Mesenchymal stem cell (in vitro differentiated cells and primary cell): ENCODE measurements around the gene RYR1.
"Not testable (repeated sequence)": the region's sequence is repeated elsewhere in the genome, so short reads cannot be mapped to it uniquely, and the experiment has no call there.

Experiments
- DNase-seq: peaks from one replicate; pipeline ENCODE4 v3.0.0-alpha.2; 2013
- H2AFZ ChIP-seq: one replicate; pipeline ENCODE4 v1.6.1; 2013; ENCODE audit warnings: low read depth, mild to moderate bottlenecking, control low read depth, inconsistent platforms, low read length, moderate library complexity
- H2AK5ac ChIP-seq: 2 replicates; pipeline ENCODE4 v1.6.1; 2013; ENCODE audit warnings: low read length, moderate library complexity, mild to moderate bottlenecking, inconsistent platforms; ENCODE audit not compliant: severe bottlenecking
- H2BK120ac ChIP-seq: one replicate; pipeline ENCODE4 v1.6.1; 2013; ENCODE audit warnings: low read depth, mild to moderate bottlenecking, inconsistent platforms, low read length, moderate library complexity
- H2BK12ac ChIP-seq, 2 experiments: one replicate each; pipeline ENCODE4 v1.6.1; 2013; ENCODE audit warnings: inconsistent platforms in 2 of 2, low read length in 2 of 2, mild to moderate bottlenecking in 2 of 2, moderate library complexity in 2 of 2, control low read depth in 1 of 2
- H2BK15ac ChIP-seq: one replicate; pipeline ENCODE4 v1.6.1; 2013; ENCODE audit warnings: mild to moderate bottlenecking, low read depth, inconsistent platforms; ENCODE audit not compliant: poor library complexity, severe bottlenecking
- H2BK5ac ChIP-seq: 2 replicates; pipeline ENCODE4 v1.6.1; 2013; ENCODE audit warnings: low read depth, mild to moderate bottlenecking, low read length, control low read depth, inconsistent platforms; ENCODE audit not compliant: poor library complexity, severe bottlenecking
- H3K14ac ChIP-seq, 2 experiments: one replicate each; pipeline ENCODE4 v1.6.1; 2013; ENCODE audit warnings: inconsistent platforms in 2 of 2, low read length in 2 of 2, control low read depth in 1 of 2, mild to moderate bottlenecking in 1 of 2, moderate library complexity in 1 of 2
- H3K18ac ChIP-seq, 2 experiments: one replicate each; pipeline ENCODE4 v1.6.1; 2013; ENCODE audit warnings: inconsistent platforms in 2 of 2, low read length in 2 of 2, control low read depth in 1 of 2, low read depth in 1 of 2, mild to moderate bottlenecking in 1 of 2
- H3K23ac ChIP-seq, 2 experiments: one replicate each; pipeline ENCODE4 v1.6.1; 2013; ENCODE audit warnings: inconsistent platforms in 2 of 2, low read length in 2 of 2, mild to moderate bottlenecking in 2 of 2, moderate library complexity in 2 of 2, control low read depth in 1 of 2
- H3K27ac ChIP-seq: 2 replicates; pipeline ENCODE4 v1.5.1; 2013; ENCODE audit warnings: mild to moderate bottlenecking, moderate library complexity, low read length, control low read depth, inconsistent platforms; ENCODE audit not compliant: poor library complexity, severe bottlenecking
- H3K27me3 ChIP-seq, 2 experiments: 2 replicates each; pipeline versions ENCODE4 v1.6.1 to v1.7.0; 2013; ENCODE audit warnings: low read length in 2 of 2, mild to moderate bottlenecking in 2 of 2, moderate library complexity in 2 of 2, control low read depth in 1 of 2, inconsistent platforms in 1 of 2; ENCODE audit not compliant: control insufficient read depth in 1 of 2, insufficient read depth in 1 of 2
- H3K36me3 ChIP-seq, 2 experiments: 2 replicates each; pipeline versions ENCODE4 v1.6.1 to v1.7.0; 2013; ENCODE audit warnings: low read length in 2 of 2, control low read depth in 1 of 2, inconsistent platforms in 1 of 2, low read depth in 1 of 2, mild to moderate bottlenecking in 1 of 2; ENCODE audit not compliant: insufficient read depth in 2 of 2, control insufficient read depth in 1 of 2
- H3K4ac ChIP-seq, 2 experiments: one replicate each; pipeline ENCODE4 v1.6.1; 2013; ENCODE audit warnings: inconsistent platforms in 2 of 2, low read length in 2 of 2, mild to moderate bottlenecking in 2 of 2, moderate library complexity in 2 of 2, control low read depth in 1 of 2, low read depth in 1 of 2
- H3K4me1 ChIP-seq: 2 replicates; pipeline ENCODE4 v1.6.1; 2013; ENCODE audit warnings: low read depth, low read length, control low read depth; ENCODE audit not compliant: control insufficient read depth, insufficient read depth
- H3K4me2 ChIP-seq: 2 replicates; pipeline ENCODE4 v1.6.1; 2013; ENCODE audit warnings: low read length, mild to moderate bottlenecking, inconsistent platforms; ENCODE audit not compliant: poor library complexity, severe bottlenecking
- H3K4me3 ChIP-seq, 2 experiments: 2 replicates each; pipeline versions ENCODE4 v1.5.1 to v1.7.0; 2013; ENCODE audit warnings: low read length in 2 of 2, mild to moderate bottlenecking in 2 of 2, control low read depth in 1 of 2, low read depth in 1 of 2; ENCODE audit not compliant: insufficient read depth in 1 of 2
- H3K79me1 ChIP-seq: replicated peaks from 2 replicates; pipeline ENCODE4 v1.6.1; 2013; ENCODE audit warnings: mild to moderate bottlenecking, control low read depth, low read length, inconsistent platforms; ENCODE audit not compliant: poor library complexity, severe bottlenecking
- H3K9ac ChIP-seq: 2 replicates; pipeline ENCODE4 v1.7.0; 2013; ENCODE audit warnings: mild to moderate bottlenecking, low read length, moderate library complexity
- H3K9me3 ChIP-seq: 2 replicates; pipeline ENCODE4 v1.7.0; 2013; ENCODE audit warnings: mild to moderate bottlenecking, low read length; ENCODE audit not compliant: control insufficient read depth
- H4K8ac ChIP-seq: one replicate; pipeline ENCODE4 v1.6.1; 2013; ENCODE audit warnings: inconsistent platforms, mild to moderate bottlenecking, low read length, moderate library complexity
- H4K91ac ChIP-seq: one replicate; pipeline ENCODE4 v1.6.1; 2013; ENCODE audit warnings: mild to moderate bottlenecking, low read length, inconsistent platforms
- WGBS: methylation state at CpG from one replicate; pipeline ENCODE4 v1.1.7; 2013; ENCODE audit warnings: mixed read lengths; 5-methylcytosine and 5-hydroxymethylcytosine counted together

The RYR1 gene

DNA sequence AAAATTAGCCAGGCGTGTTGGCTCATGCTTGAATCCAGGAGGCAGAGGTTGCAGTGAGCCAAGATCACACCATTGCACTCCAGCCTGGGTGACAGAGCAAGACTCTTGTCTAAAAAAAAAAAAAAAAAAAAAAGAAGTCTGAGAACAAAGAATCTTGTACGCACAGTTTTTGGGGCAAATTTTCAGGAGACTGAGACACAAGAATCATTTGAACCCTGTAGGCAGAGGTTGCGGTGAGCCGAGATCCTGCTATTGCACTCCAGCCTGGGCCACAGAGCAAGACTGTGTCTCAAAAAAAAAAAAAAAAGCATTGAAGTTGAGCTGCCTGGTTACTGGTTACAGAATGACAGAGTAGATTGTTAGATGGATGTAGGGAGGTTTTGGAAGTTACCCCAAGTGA lies 39.2 kb downstream of the RYR1 start:
- H2AK5ac ChIP-seq, H2AFZ ChIP-seq, H3K4me2 ChIP-seq, H3K23ac ChIP-seq, H3K27ac ChIP-seq, H3K36me3 ChIP-seq, H3K9me3 ChIP-seq, H3K4me1 ChIP-seq, H2BK5ac ChIP-seq, H3K79me1 ChIP-seq, H2BK15ac ChIP-seq, H2BK12ac ChIP-seq, H2BK120ac ChIP-seq, H3K9ac ChIP-seq, DNase-seq, H4K91ac ChIP-seq, H3K4ac ChIP-seq, H3K14ac ChIP-seq, H4K8ac ChIP-seq, H3K4me3 ChIP-seq, H3K18ac ChIP-seq: not testable (repeated sequence)
- H3K27me3 ChIP-seq: peaks cover 11 to 25% of the 10 kb centered on the region in 2 experiments
- WGBS: 94% methylated on average over 4 of the region's 4 CpGs

DNA sequence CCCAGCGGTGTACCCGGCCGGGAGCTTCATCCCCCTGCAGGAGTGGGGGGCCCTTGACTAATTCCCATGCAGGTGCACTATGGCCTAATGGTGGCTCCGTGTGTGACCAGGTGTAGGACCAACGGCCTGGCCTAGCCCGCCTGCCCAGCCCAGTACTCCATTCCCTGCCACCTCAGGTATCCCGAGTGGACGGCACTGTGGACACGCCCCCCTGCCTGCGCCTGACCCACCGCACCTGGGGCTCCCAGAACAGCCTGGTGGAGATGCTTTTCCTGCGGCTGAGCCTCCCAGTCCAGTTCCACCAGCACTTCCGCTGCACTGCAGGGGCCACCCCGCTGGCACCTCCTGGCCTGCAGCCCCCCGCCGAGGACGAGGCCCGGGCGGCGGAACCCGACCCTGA lies 39.7 kb downstream of the RYR1 start:
- Histone ChIP-seq H3K27me3 (peaks cover 13 to 28% of the 10 kb centered on the region in 2 experiments), H2BK5ac (no peak overlapping the region), H3K36me3 (no peaks in the 10 kb centered on the region), H4K91ac (no peak overlapping the region), H3K27ac (no peak overlapping the region), H2BK12ac (no peak overlapping the region), H3K4me3 (no peak overlapping the region), H3K9ac (no peak overlapping the region), H2AFZ (no peak overlapping the region), H3K4ac (no peak overlapping the region), H2BK120ac (no peak overlapping the region), H2AK5ac (no peak overlapping the region), H2BK15ac (no peak overlapping the region), H3K9me3 (peaks cover 5% of the 10 kb centered on the region), H3K4me2 (no peak overlapping the region), H4K8ac (no peak overlapping the region), H3K79me1 (no peaks in the 10 kb centered on the region), H3K18ac (no peak overlapping the region), H3K4me1 (peaks cover 2% of the 10 kb centered on the region), H3K14ac (no peak overlapping the region), H3K23ac (no peak overlapping the region)
- no peak for DNase-seq
- WGBS: 88% methylated on average over 21 of the region's 21 CpGs

DNA sequence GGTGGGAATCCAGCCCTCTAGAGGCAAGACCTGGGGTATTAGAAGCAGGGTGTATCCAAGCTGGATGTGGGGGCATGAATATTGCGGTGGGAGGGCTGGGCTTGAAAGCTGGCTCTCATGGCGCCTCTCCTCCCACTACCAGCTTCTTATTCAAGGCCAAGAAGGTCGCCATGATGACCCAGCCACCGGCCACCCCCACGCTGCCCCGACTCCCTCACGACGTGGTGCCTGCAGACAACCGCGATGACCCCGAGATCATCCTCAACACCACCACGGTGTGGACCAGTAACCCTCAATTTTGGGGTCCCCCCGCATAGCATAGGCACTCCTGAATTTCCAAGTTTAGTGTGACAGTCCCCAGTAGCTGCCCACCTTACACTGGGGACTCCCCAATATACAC lies 41.7 kb downstream of the RYR1 start:
- Histone ChIP-seq H2AFZ (no peak overlapping the region), H4K8ac (no peak overlapping the region), H2BK12ac (no peak overlapping the region), H3K18ac (no peak overlapping the region), H2AK5ac (no peak overlapping the region), H3K4ac (no peak overlapping the region), H2BK120ac (no peak overlapping the region), H3K4me1 (peaks cover 2% of the 10 kb centered on the region), H2BK5ac (no peak overlapping the region), H3K9me3 (no peaks in the 10 kb centered on the region), H3K4me2 (no peak overlapping the region), H3K23ac (no peak overlapping the region), H3K27me3 (peaks cover 13 to 33% of the 10 kb centered on the region in 2 experiments), H2BK15ac (no peak overlapping the region), H3K79me1 (no peaks in the 10 kb centered on the region), H3K14ac (no peak overlapping the region), H3K36me3 (no peaks in the 10 kb centered on the region), H3K4me3 (no peak overlapping the region), H3K9ac (no peak overlapping the region), H3K27ac (no peak overlapping the region), H4K91ac (no peak overlapping the region)
- WGBS: 88% methylated on average over 13 of the region's 13 CpGs
- no peak for DNase-seq

- no peak overlapping the region for H2BK120ac ChIP-seq
- no peak overlapping the region for H2BK5ac ChIP-seq
- no peak overlapping the region for H3K4me2 ChIP-seq
- no peak overlapping the region for H2BK12ac ChIP-seq
- H3K18ac ChIP-seq: no peak overlapping the region
- no peak overlapping the region for H3K4ac ChIP-seq
- no peak overlapping the region for H3K9ac ChIP-seq
- H2AFZ ChIP-seq: no peak overlapping the region
- no peak overlapping the region for H3K4me3 ChIP-seq
- H3K27me3 ChIP-seq: peaks cover 5 to 34% of the 10 kb centered on the region in 2 experiments
- H3K4me1 ChIP-seq: no peaks in the 10 kb centered on the region
- H3K27ac ChIP-seq: no peak overlapping the region
- H2BK15ac ChIP-seq: no peak overlapping the region
- no peak overlapping the region for H3K14ac ChIP-seq
- DNase-seq: peak; percentile 6
- no peak overlapping the region for H4K91ac ChIP-seq
- H3K79me1 ChIP-seq: no peaks in the 10 kb centered on the region
- H3K9me3 ChIP-seq: no peaks in the 10 kb centered on the region
- H4K8ac ChIP-seq: no peak overlapping the region
- no peak overlapping the region for H2AK5ac ChIP-seq
- H3K36me3 ChIP-seq: no peaks in the 10 kb centered on the region
- WGBS: 81% methylated on average over 16 of the region's 16 CpGs
- no peak overlapping the region for H3K23ac ChIP-seq
Measured at GRCh38 chr19:38478273-38478971, 44.9 kb downstream of the RYR1 start.
